ENCODE measurements around the gene GTF2E1.

The GTF2E1 gene

DNA sequence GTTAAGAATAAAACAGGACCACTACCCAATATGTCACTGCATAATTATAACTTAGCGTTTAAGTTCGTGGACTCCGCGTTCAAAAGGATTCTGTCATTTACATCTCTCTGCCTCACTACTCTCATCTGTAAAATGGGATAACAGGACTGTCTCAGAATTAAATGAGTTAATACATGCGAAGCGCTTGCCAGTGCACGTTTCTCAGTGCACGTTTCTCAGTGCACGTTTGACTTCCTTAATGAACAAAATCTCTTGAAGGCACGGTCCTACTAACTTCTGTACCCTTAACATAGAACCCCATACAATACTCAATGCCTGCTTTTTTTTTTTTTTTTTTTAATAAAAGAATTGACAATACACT, 727 bp upstream of the GTF2E1 start:
- H3K4me3 ChIP-seq (ENCODE audit: low read depth, low read length) = peak overlapping the region; percentile 84
- no peak for DNase-seq (ENCODE audit: low read depth)
- no peak for TF ChIP-seq CTCF (IDR thresholded peaks at IDR 0.05; ENCODE audit: insufficient read depth, low read depth, low read length, missing control alignments)

DNA sequence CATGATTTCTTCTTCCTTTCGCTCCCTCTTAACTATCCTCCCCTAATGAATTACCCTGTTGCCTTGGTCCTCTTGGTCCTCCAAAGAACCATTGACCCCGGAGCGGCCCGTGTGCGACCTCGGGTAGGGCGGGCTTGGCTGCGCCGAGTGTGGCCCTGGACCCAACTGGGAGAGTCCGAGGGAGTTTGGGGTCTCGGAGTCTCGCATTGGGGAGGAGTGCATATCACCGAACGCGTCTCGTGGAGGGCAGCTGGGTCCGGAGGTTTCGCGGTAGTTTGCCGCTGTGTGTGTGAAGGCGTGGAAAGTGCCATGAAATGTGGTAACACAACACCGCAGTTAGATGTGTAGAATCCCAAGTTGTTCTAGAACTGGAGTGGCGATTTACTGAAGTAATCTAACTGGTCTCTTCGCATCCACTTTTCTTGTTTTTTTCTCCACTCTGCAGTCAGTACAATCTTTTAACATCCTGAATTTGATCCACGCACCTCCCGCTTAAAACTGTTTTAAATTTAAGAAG, 363 bp downstream of the GTF2E1 start:
- TF ChIP-seq CTCF (IDR thresholded peaks at IDR 0.05; ENCODE audit: insufficient read depth, low read depth, low read length, missing control alignments) = no peak
- peak overlapping the region; percentile 84 for H3K4me3 ChIP-seq (ENCODE audit: low read depth, low read length)
- DNase-seq (ENCODE audit: low read depth) = peak; percentile 28

- no peak for DNase-seq (ENCODE audit: low read depth)
- peak overlapping the region; percentile 84 for H3K4me3 ChIP-seq (ENCODE audit: low read depth, low read length)
- no peak for TF ChIP-seq CTCF (IDR thresholded peaks at IDR 0.05; ENCODE audit: insufficient read depth, low read depth, low read length, missing control alignments)
Measured at GRCh38 chr3:120743556-120744195, 1.1 kb downstream of the GTF2E1 start.

GRCh38 chr3:120745466-120745865, 2.9 kb downstream of the GTF2E1 start:
- H3K4me3 ChIP-seq (ENCODE audit: low read depth, low read length) = no peak overlapping the region
- TF ChIP-seq CTCF (IDR thresholded peaks at IDR 0.05; ENCODE audit: insufficient read depth, low read depth, low read length, missing control alignments) = no peak
- no peak for DNase-seq (ENCODE audit: low read depth)

- TF ChIP-seq CTCF (IDR thresholded peaks at IDR 0.05; ENCODE audit: insufficient read depth, low read depth, low read length, missing control alignments) = no peak
- H3K4me3 ChIP-seq (ENCODE audit: low read depth, low read length) = no peak overlapping the region
- DNase-seq (ENCODE audit: low read depth) = no peak
Measured at GRCh38 chr3:120749843-120750242, 7.3 kb downstream of the GTF2E1 start.

- H3K4me3 ChIP-seq (ENCODE audit: low read depth, low read length) = no peak overlapping the region
- TF ChIP-seq CTCF (IDR thresholded peaks at IDR 0.05; ENCODE audit: insufficient read depth, low read depth, low read length, missing control alignments) = no peak
- DNase-seq (ENCODE audit: low read depth) = no peak
Measured at GRCh38 chr3:120752230-120752629, 9.7 kb downstream of the GTF2E1 start.

GRCh38 chr3:120752865-120753264, 10.3 kb downstream of the GTF2E1 start:
- TF ChIP-seq CTCF (IDR thresholded peaks at IDR 0.05; ENCODE audit: insufficient read depth, low read depth, low read length, missing control alignments) = no peak
- H3K4me3 ChIP-seq (ENCODE audit: low read depth, low read length) = no peak overlapping the region
- DNase-seq (ENCODE audit: low read depth) = no peak

All from GM12865 (cell line).